Measurements from ENCODE around the gene METRNL.
"Not testable (repeated sequence)": the region's sequence is repeated elsewhere in the genome, so short reads cannot be mapped to it uniquely, and the experiment has no call there.

METRNL gene

DNA sequence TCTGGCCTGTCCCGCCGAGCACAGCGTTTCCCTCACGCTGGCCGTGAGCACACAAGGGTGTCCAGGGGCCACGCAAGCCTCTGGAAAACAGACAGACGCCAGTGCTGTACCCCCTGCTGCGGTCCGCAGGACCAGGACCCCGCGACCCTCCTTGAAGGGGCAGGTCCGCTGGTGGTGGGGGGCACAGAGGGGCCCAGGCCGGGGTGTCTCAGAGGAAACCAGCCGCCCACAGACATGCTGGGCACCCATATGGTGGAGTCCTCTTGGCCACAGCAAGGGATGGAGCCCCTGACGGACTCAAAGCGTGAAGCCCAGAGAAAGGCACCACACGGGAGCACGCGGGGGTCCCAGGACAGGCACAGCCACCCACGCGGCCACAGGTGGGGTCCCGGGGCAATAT is 34.4 kb downstream of the METRNL start:
- Mint-ChIP-seq H3K27ac (no peak overlapping the region), H3K4me1 (peaks cover 5 to 12% of the 10 kb centered on the region in 2 donors), H3K27me3 (peaks cover 39 to 55% of the 10 kb centered on the region in 2 donors), H3K4me3 (no peak overlapping the region), H3K36me3 (no peaks in the 10 kb centered on the region), H3K9me3 (no peaks in the 10 kb centered on the region)
- ATAC-seq (replicated peaks) (no peak), DNase-seq (no peak)

DNA sequence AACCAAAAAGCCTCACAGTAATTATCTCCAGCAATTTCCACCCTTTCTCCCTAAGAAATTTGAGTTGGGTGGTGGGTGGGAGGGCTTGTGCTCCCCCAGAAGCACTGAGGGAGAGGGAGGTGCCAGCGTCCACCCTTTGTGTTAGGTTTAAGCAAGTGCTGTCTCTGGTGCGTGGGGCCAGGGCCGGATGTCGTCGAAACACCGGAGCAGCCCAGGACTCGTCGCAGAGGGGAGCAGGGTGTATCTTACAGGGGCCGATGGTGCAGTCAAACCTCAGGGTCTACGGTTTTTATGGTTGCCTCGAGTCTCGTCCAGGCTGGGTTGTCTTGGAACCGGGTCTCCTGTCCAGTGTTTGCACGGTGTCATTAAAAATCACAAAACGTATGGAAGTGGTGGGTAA is 35.3 kb downstream of the METRNL start:
- Mint-ChIP-seq H3K27me3 (peaks cover 32 to 52% of the 10 kb centered on the region in 2 donors), H3K9me3 (no peaks in the 10 kb centered on the region), H3K4me1 (peaks cover 13 to 21% of the 10 kb centered on the region in 2 donors), H3K4me3 (no peak overlapping the region), H3K27ac (no peak overlapping the region), H3K36me3 (no peaks in the 10 kb centered on the region)
- DNase-seq (no peak), ATAC-seq (replicated peaks) (no peak)

DNA sequence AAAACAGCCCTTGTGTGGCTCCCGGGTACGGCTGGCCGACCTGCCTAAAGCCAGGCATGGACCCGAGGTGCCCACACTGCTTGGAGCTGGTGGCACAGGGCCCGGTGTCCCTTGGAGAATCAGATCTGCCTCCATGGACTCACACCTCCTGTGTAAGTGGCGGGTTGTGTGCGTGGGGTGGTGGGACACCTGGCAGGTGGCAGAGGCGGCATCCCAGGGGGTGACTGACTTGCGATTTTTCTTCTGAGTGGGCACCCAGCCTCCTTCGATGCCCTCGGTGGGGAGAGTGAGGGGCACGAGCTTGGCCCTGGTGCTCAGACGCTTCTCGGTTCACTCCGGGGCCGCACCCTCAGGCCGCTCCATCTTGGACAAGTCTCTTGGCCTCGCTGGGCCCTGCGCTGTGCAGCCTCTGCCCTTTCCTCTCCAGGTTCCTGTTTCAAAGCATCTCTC is 35.8 kb downstream of the METRNL start:
- no peak overlapping the region for H3K4me3 Mint-ChIP-seq
- H3K9me3 Mint-ChIP-seq = no peaks in the 10 kb centered on the region
- peaks cover 15 to 26% of the 10 kb centered on the region in 2 donors for H3K4me1 Mint-ChIP-seq
- no peaks in the 10 kb centered on the region for H3K36me3 Mint-ChIP-seq
- ATAC-seq (replicated peaks) (no peak), DNase-seq (no peak)
- H3K27ac Mint-ChIP-seq = no peak overlapping the region
- H3K27me3 Mint-ChIP-seq = peaks cover 28 to 47% of the 10 kb centered on the region in 2 donors

DNA sequence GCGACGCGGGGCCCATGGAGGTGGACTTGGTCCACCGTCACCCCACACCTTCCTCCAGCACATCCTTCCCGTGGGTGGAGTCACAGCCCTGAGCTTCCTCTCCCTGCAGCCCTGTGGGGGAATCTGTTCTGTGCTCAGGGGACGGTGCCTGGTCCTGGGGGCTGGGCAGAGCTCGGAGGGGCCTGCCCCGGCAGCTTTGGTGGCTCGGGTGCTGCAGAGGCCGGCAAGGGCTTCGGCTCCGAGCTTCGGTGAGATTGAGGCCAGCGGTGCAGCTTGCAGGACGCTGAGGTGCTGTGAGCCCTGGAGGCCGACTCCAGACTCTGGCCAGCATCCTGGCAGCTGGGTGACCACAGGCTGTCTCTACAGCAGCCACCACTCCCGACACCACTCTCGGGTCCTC is 36.4 kb downstream of the METRNL start:
- ATAC-seq (replicated peaks) = no peak

DNA sequence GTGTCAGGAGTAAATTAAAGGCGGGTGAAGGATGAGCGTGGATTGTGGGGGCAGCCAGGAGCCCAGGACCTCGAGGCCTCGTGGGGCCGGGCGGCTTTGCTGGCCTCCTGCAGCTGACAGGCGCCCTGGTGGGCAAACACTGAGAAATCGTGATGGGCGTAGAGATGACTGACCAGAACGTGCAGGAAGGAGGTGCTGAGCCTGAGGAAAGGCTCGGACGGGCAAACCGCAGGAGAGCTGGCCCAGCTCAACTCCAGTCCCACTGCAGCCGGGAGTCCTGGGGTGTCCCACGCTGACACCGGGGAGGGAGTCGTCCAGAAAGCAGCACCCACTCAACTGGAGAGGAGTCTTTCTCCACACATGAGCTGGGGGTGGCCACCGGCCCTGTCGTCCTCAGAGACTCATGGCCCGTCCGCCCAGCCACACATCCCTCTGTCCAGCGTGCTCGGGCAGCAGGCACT is 36.9 kb downstream of the METRNL start:
- ATAC-seq (replicated peaks) (no peak), DNase-seq (no peak)
- Mint-ChIP-seq H3K9me3 (no peaks in the 10 kb centered on the region), H3K36me3 (no peaks in the 10 kb centered on the region), H3K4me1 (peaks cover 19 to 33% of the 10 kb centered on the region in 2 donors), H3K27ac (no peak overlapping the region), H3K4me3 (no peak overlapping the region), H3K27me3 (peaks cover 22 to 43% of the 10 kb centered on the region in 2 donors)

More for the DNA sequence above, 36.4 kb downstream of the METRNL start:
- no peak for DNase-seq
- H3K4me1 Mint-ChIP-seq = peaks cover 19 to 33% of the 10 kb centered on the region in 2 donors
- H3K27ac Mint-ChIP-seq = no peak overlapping the region
- no peaks in the 10 kb centered on the region for H3K9me3 Mint-ChIP-seq
- H3K4me3 Mint-ChIP-seq = no peak overlapping the region
- peaks cover 27 to 47% of the 10 kb centered on the region in 2 donors for H3K27me3 Mint-ChIP-seq
- H3K36me3 Mint-ChIP-seq = no peaks in the 10 kb centered on the region

DNA sequence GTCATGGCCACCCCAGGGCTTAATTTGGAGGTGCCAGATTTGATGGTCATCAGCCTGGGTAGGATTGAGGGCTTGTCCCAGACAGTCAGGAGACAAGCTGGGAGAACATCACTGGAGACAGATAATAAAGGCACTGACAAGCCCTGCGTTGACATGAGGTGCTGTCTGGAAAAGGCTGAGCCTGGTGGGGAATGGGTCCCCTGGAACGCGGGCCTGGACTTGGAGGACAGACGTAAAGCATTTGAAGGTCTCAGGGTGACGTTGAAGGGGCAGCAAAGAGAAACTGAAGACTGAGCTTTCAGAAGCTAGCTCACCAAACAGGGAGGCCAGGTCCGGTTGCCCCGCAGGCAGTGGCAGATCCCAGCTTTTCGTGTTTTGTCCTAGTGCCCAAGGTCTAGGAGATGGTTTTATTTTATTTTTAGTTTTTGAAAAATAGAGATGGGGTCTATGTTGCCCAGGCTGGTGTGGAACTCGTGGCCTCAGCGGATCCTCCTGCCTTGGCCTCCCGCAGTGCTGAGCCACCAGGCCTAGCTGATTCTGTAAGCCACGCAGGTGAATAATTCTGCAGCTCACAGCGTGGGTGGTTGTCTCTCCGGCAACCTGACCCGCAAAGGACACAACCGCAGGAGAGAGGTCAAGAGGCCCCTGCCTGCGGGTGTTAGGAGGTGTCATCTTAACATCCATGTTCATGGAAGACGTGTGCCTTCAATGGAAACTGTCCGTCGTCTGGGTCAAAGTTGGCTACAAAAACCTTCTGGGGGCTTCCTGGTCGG is 37.6 kb downstream of the METRNL start:
- Mint-ChIP-seq H3K9me3 (no peaks in the 10 kb centered on the region), H3K27ac (no peak overlapping the region), H3K36me3 (no peaks in the 10 kb centered on the region), H3K27me3 (peaks cover 27 to 43% of the 10 kb centered on the region in 2 donors), H3K4me1 (peaks cover 23 to 40% of the 10 kb centered on the region in 2 donors), H3K4me3 (no peak overlapping the region)
- DNase-seq (no peak), ATAC-seq (replicated peaks) (no peak)

DNA sequence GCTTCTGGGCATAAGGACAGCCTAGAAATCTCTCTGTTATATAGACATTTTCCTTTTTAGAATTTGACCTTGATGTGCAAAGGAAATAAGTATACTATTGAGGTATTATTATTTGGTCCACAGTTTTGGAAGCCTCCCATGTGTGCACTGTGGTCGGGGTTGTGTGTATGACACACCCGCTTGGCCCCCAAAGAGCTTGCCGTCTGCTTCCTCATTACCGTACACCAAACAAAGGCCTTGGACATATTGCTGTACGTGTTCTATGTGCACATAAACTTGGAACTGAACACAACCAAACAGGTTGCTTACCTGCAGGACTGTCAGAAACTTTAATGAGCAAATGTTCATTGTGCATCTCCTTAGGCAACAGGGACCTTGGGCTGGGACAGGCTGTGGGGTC is 38.2 kb downstream of the METRNL start:
- H3K27me3 Mint-ChIP-seq = peaks cover 33 to 46% of the 10 kb centered on the region in 2 donors
- no peak for ATAC-seq (replicated peaks)

DNA sequence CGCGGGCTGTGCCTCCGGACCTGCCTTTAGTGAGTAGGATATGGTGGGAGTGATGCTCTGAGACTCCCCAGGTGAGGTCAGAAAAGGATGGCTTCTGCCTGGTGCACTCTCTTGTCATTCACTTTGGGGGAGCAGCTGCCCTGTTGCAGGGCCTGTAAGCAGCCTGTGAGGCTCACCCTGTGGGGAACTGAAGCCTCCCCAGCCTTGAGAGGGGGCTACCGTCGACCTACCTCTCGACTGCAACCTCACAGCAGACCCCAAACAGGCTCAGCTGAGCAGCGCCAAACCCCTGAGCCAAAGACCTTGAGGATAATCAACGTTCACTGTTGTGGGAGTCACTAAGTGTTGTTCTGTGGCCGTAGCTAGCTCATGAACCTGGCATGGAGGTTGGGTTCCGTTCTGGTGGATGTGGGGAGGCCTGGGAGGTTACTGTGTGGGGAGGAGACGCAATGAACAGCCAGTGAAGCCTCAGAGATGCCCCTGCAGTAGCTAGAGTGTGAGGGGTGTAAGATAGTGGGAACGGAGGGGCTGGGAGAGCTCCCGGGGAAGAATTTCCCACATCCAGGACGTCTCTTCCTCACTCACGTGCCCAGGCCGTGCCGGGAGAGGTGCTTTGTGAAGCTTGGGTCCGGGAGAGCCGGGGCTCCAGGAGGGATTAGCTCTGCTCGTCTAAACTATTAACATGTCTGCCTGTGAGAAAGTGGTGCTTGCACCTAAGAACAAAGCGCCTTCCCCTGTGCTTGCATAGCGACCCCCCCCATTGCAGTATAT is 38.8 kb downstream of the METRNL start:
- ATAC-seq (replicated peaks) (no peak), DNase-seq (no peak)
- Mint-ChIP-seq H3K4me1 (peaks cover 27 to 44% of the 10 kb centered on the region in 2 donors), H3K9me3 (no peaks in the 10 kb centered on the region), H3K27ac (no peak overlapping the region), H3K27me3 (peaks cover 40 to 48% of the 10 kb centered on the region in 2 donors), H3K4me3 (peak overlapping the region in 1 of 2 donors; percentile 3), H3K36me3 (no peaks in the 10 kb centered on the region)

More for the DNA sequence above, 38.2 kb downstream of the METRNL start:
- no peak for DNase-seq
- H3K9me3 Mint-ChIP-seq = no peaks in the 10 kb centered on the region
- H3K4me3 Mint-ChIP-seq = no peak overlapping the region
- H3K27ac Mint-ChIP-seq = no peak overlapping the region
- no peaks in the 10 kb centered on the region for H3K36me3 Mint-ChIP-seq
- H3K4me1 Mint-ChIP-seq = peaks cover 26 to 44% of the 10 kb centered on the region in 2 donors

DNA sequence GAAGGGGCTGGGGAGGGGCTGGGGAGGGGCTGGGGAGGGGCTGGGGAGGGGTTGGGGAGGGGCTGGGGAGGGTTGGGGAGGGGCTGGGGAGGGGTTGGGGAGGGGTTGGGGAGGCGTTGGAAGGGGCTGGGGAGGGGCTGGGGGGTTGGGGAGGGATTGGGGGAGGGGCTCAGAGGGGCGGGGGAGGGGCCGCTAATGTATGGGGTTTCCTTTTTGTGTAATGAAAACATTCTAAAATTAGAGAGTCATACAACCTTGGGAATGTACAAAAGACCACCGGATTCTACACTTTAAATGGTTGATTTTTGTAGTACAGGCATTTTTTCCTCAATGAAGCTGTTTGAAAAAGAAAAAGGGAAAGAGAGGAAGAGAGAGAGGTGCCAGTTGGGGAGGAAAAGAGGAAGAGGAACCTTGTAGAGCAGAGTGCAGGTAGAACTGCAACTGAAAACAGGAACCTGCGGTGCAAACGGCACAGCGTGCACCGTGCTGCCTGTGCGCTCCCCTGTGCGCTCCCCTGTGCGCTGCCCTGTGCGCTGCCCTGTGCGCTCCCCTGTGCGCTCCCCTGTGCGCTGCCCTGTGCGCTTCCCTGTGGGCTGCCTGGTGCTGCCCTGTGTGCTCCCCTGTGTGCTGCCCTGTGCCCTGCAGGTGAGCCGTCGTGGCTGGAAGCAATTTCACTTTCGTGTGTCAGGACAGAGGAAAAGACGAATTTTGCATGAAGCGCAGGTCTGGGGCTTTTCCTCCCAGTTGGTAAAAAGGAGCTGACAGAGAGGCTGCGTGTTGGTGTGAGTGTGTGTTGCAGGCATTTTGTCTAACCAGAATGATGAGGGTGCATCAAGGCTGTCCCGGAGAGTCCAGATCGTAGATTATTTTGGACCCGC is 40.8 kb downstream of the METRNL start:
- H3K4me3 Mint-ChIP-seq = peak overlapping the region; percentile 57 to 64
- H3K4me1 Mint-ChIP-seq = peaks cover 29 to 47% of the 10 kb centered on the region in 2 donors
- H3K27me3 Mint-ChIP-seq = peaks cover 51 to 63% of the 10 kb centered on the region in 2 donors
- no peaks in the 10 kb centered on the region for H3K36me3 Mint-ChIP-seq
- DNase-seq = peak; percentile 75
- H3K27ac Mint-ChIP-seq = peak overlapping the region; percentile 11
- ATAC-seq (replicated peaks) = peak; percentile 100
- no peaks in the 10 kb centered on the region for H3K9me3 Mint-ChIP-seq

DNA sequence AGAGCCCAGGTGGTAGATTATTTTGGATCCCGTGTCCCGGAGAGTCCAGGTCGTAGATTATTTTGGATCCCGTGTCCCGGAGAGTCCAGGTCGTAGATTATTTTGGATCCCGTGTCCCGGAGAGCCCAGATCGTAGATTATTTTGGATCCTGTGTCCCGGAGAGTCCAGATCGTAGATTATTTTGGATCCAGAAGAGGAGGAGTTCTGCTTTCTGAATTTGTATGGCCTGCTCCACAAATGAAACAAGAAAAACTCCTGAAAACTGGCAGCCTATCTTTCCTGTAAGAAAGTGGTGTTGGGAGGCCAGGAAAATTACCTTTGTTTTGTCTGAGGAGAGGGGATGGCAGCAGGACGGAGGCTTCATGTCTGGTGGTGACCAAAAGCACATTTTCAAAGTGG is 42.1 kb downstream of the METRNL start:
- not testable (repeated sequence) for ATAC-seq (replicated peaks); H3K36me3 Mint-ChIP-seq; H3K9me3 Mint-ChIP-seq; H3K27ac Mint-ChIP-seq; DNase-seq; H3K4me3 Mint-ChIP-seq
- peaks cover 52 to 69% of the 10 kb centered on the region in 2 donors for H3K27me3 Mint-ChIP-seq
- H3K4me1 Mint-ChIP-seq = peaks cover 42 to 54% of the 10 kb centered on the region in 2 donors

DNA sequence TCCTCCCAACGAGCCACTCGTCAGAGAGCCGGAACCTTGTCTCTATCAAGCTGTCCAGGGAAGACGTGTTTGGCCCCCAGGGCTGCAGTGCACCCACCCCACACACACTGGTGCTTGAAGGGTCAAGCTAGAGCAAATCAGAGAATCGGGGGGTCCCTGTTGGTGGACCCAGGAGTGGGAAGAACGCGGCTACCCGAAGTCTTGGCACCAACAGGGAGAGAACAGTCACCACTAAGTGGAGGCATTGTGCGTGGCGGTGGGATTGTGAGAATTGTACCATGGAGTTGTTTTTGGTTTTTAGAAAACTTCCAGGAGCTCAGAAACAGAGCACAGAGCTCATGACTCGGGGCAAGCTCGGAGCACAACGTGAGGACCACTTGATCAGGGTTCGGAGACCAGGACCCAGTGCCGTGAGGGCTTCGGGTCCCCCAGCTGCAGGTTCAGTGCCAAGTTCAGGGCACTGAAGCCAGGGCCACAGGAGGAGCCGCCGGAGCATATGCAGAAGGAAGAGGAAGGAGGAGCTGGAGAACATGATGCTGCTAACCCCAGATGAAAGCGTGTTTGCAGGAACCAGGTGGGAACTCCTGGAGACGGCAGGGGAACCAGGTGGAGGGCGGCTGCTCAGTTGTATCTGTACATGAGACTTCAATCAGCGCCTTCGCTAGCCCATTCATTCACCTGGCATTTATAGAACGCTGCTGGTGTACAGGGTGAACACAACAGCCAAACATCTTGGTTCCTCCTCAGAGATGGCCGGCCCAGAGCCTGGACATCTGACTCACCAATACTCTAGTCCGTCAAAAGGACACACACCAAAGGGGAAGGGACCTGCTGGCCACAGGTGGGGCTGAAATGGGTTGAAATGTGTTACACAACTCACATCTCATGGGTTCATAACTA is 42.8 kb downstream of the METRNL start:
- H3K4me3 Mint-ChIP-seq = peak overlapping the region in 1 of 2 donors; percentile 14
- peaks cover 42 to 58% of the 10 kb centered on the region in 2 donors for H3K4me1 Mint-ChIP-seq
- no peaks in the 10 kb centered on the region for H3K36me3 Mint-ChIP-seq
- H3K27ac Mint-ChIP-seq = peak overlapping the region; percentile 16
- H3K9me3 Mint-ChIP-seq = no peaks in the 10 kb centered on the region
- H3K27me3 Mint-ChIP-seq = peaks cover 51 to 72% of the 10 kb centered on the region in 2 donors
- ATAC-seq (replicated peaks) = no peak
- DNase-seq = no peak

DNA sequence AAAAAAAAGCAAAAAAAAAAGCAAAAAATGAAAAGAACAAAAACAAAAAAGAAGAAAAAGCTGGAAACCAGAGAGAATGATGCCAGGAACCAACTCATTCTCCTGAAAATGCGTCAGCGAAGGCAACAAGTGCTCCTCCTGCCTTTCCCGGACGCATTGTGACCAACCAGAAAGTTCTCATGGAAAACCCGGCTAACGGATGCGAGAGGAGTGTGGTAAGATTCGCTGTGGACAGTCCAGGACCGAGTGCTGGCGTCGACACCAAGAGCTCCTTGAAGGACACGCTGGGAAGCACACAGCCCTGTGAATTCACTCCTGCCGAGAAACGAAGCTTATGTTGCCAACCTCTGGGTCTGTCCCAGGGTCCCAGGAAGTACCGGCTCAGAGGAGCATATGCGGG is 43.4 kb downstream of the METRNL start:
- Mint-ChIP-seq H3K27me3 (peaks cover 51 to 76% of the 10 kb centered on the region in 2 donors), H3K36me3 (no peaks in the 10 kb centered on the region), H3K4me3 (no peak overlapping the region), H3K4me1 (peaks cover 42 to 58% of the 10 kb centered on the region in 2 donors), H3K9me3 (no peaks in the 10 kb centered on the region), H3K27ac (no peak overlapping the region)
- ATAC-seq (replicated peaks) (no peak), DNase-seq (no peak)

Data from stimulated activated naive B cell treated with anti-CD40 and anti-IgM and Interleukin-4, amounts not matched to agents 10 μg/mL and 1 μg/mL and 100 μg/mL, for 72 hours (primary cell).